A549 (cell line): Measurements from ENCODE around the gene DELE1.

ENCODE experiments used
- BCL3 ChIP-seq: fragments of >200 bp; sonication (Bioruptor Twin); formaldehyde crosslinking; IDR thresholded peaks from 3 replicates; pipeline ENCODE4 v1.6.1; 2016
- BHLHE40 ChIP-seq: IDR thresholded peaks from 2 replicates; pipeline ENCODE4 v1.6.1; 2012; ENCODE audit warnings: low read depth, low read length, inconsistent platforms
- CHD4 ChIP-seq: fragments of 200-600 bp; sonication (generic); IDR thresholded peaks from 2 replicates; pipeline ENCODE4 v1.6.1; 2016; ENCODE audit warnings: antibody characterized with exemption, mild to moderate bottlenecking, borderline replicate concordance
- CTCF ChIP-seq: fragments of >200 bp; sonication (Bioruptor Twin); formaldehyde crosslinking; IDR thresholded peaks from 3 replicates; pipeline ENCODE4 v1.5.1; 2016
- KDM5A ChIP-seq: fragments of 200-600 bp; sonication (generic); IDR thresholded peaks from 2 replicates; pipeline ENCODE4 v1.6.1; 2016; ENCODE audit warnings: antibody characterized with exemption, mild to moderate bottlenecking
- MAX ChIP-seq: IDR thresholded peaks from 2 replicates; pipeline ENCODE4 v1.6.1; 2012
- MAZ ChIP-seq: fragments of 150-350 bp; IDR thresholded peaks from 2 replicates; pipeline ENCODE4 v1.6.1; 2014; ENCODE audit warnings: antibody characterized with exemption, low read depth, low read length, borderline replicate concordance
- POLR2A ChIP-seq: IDR thresholded peaks from 2 replicates; pipeline ENCODE4 v1.6.1; 2012; ENCODE audit warnings: mild to moderate bottlenecking, low read length
- REST ChIP-seq: fragments of 200-600 bp; sonication (generic); IDR thresholded peaks from 2 replicates; pipeline ENCODE4 v1.6.1; 2016; ENCODE audit warnings: antibody characterized with exemption, mild to moderate bottlenecking, moderate library complexity

GRCh38 chr5:141873933-141874261 is 49.8 kb upstream of the DELE1 start:
- TF ChIP-seq MAZ (no peak), BHLHE40 (no peak), BCL3 (no peak), CTCF (no peak), MAX (no peak), KDM5A (no peak), CHD4 (no peak), REST (no peak), POLR2A (no peak)
